ENCODE results near the gene FEN1.

The FEN1 gene

DNA sequence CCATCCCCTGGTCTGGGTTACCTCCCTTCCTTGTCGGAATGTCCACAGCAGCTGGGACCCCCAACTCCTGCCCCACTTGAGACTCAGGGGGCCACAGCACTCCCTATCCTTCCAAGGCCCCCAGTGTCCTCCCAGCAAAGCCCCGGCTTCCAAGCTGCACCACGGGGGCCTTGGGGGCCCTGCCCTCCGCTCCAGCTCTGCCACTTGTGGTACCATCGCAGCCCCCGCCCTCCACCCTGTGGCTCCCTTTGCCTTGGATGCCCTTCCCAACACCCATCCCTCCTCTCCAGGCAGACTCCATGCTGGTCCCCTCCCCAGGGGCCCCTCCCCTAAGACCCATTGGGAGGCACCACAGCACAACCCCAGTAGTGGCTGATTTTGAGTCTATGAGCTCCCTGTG lies 17.6 kb upstream of the FEN1 start:
- DNase-seq (ENCODE audit: low read depth) = no peak

DNA sequence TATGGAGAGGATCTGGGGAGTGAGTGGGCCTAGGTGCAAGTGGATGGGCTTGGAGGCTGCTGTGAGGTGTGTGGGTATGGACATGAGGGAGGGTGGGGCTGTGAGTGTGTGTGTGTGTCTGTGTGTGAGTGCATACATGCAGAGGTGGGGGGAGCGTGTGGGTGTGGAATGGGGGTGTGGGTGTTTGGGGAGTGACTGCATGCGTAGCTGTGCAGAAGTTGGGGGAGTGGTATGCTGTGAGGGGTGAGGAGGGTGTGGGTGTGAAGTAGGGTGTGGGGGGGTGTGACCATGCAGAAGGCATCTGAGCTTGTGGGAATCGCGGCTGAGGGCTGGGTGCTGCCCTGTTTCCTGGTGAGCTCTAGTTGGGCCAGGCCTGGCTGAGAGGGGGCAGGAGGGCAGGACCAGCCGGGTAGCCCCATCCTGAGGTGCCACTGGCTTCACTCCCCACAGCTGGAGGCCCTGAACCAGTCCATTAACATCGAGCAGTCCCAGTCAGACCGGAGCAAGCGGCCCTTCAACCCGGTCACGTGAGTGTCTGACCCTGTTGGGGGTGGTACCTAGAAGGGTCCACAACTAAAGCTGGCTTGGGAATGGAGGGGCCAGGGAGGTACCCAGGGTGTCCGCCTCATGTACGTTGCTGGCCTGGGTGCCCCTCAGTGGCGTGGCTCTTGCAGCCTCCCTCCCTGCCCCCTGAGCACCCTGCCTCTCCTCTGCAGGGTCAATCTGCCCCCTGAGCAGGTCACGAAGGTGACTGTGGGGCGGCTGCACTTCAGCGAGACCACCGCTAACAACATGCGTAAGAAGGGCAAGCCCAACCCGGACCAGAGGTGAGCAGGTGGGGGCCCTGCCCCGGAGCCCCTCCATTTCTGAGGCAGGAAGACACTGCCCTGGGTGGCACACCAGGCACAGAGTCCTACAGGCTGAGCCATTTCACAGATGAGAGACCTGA lies 16.8 kb upstream of the FEN1 start:
- DNase-seq (ENCODE audit: low read depth) = no peak

DNA sequence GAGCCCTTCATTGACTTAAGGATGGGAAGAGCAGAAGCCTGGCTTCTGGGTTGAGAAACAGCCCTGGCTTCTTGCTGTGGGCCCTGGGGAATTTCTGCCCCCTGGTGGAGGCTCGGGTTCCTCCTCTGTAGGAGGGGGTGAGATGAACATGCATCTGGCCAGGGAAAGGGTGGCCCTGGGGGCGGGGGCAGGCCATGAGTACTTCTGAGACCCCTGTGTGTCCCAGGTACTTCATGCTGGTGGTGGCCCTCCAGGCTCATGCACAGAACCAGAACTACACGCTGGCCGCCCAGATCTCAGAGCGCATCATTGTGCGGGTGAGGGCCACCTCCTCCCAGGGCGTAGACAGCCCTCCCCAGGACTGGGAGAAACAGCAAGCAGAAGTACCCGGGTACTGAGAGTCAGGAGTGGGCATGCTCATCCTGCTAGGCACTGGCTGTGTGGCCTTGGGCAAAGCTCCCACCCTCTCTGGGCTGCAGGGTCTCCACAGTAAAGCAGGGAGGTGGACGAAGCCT lies 16.1 kb upstream of the FEN1 start:
- peak; percentile 26 for DNase-seq (ENCODE audit: low read depth)

DNA sequence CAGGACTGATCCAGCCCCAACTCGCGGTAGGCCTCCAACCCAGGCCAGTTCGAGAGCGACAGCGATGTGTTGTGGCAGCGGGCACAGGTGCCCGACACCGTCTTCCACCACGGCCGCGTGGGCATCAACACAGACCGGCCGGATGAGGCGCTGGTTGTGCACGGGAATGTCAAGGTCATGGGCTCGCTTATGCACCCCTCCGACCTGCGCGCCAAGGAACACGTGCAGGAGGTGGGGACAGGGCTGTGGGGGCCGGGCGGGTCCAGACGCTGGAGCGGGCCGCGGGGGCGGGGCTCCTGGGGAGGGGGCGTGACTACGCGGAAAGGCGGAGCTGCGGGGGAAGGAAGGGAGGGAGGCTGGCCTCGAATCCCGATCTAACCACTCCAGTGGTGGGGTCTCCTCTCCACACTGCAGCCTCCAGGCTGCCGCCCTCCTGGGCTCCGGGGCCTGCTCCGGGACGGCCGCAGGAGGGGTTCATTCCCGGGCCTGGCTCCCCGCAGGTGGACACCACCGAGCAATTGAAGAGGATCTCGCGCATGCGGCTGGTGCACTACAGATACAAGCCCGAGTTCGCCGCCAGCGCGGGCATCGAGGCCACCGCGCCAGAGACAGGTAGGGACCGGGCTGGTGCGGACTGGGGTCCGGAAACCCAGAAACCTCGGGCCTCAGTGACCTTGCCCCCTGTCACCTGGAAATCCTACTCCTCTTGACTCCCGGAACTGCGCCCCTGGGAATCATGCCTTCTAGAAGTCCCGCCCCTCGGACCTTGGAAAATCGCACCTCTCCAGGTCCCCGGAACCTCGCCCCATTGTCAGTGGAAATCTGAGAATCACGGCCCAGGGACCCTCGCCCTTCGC lies 15.2 kb upstream of the FEN1 start:
- DNase-seq (ENCODE audit: low read depth) = peak; percentile 47

DNA sequence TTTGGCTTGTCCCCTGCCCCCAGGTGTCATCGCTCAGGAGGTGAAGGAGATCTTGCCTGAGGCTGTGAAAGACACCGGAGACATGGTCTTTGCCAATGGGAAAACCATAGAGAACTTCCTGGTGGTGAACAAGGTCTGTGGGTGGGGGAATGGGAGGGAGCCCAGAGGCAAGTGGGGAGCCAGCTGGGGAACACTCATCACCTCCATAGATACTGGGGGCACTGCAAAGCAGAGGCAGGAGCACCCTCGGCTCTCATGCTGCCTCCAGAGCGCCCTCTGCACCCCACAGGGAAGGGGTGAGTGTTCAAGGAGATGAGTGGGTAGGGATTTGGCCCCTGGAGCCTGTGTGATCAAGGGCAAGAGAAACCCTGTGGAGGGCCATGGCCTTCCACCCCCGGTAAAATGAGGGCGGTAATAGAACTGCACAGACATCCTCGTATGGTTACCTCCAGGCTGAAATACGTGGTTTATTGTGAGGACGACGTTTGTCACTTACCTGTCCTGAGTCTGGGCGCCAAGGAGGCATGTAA lies 14.3 kb upstream of the FEN1 start:
- DNase-seq (ENCODE audit: low read depth) = no peak

DNA sequence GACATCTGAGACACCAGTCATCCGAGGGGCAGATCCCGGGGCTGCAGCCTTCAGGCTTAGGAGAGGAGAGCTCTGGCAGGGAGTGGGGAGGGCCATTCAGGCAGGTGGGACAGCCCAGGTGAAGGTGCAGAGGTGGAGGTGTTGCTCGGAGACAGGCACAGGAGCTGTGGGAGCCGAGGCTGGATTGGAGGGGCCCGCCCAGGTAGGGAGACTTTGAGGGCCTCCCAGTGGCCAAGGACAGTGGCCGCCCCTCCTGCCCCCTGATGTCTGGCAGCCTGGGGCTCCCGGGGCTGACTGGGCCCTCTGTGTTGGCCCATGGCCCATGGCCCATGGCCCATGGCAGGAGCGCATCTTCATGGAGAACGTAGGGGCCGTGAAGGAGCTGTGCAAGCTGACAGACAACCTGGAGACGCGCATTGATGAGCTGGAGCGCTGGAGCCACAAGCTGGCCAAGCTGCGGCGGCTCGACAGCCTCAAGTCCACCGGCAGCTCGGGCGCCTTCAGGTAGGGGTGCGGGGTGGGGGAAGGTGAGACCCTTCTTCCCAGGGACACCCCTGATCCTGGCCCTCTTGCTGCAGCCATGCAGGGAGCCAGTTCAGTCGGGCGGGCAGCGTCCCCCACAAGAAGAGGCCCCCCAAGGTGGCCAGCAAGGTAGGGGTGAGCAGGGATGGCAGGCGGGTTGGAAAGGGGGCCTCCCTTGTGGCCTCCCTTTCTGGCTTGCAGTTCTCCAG lies 13.6 kb upstream of the FEN1 start:
- DNase-seq (ENCODE audit: low read depth) = no peak

DNA sequence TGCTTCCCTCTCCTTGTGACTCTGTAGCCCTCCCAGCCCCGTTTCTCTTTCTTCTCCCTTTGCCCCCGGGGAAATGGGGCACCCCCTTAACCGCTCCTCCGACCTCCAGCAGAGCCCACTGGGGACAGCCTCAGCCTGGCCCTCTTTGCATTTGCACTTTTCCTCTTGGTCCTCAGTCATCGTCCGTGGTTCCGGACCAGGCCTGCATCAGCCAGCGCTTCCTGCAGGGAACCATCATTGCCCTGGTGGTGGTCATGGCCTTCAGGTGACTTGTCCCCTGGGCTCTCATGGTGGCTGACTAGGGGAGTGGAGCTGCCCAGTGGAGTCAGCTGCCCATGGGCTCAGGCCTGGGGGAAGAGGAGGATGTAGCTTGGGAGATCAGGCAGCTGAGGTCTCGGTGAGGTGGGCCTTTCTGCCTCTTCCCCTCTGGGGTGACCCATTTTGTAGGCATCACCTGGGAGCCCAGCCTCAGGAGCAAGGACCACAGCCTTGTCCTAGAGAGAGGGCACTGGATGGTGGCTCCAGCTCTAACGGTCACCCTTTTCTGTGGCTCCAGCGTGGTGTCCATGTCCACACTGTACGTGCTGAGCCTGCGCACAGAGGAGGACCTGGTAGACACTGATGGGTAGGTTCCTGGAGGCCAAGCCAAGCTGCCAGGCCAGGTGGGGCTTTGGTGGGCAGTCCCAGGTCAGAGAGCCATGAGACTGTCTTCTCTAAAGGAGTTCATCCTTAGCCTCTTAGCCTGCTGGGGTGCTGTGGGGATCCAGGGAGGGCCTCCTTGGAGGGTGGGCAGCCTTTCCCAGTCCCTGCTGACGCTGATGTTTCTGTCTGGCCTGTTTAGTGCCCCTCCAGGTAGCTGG lies 12.8 kb upstream of the FEN1 start:
- DNase-seq (ENCODE audit: low read depth) = no peak

DNA sequence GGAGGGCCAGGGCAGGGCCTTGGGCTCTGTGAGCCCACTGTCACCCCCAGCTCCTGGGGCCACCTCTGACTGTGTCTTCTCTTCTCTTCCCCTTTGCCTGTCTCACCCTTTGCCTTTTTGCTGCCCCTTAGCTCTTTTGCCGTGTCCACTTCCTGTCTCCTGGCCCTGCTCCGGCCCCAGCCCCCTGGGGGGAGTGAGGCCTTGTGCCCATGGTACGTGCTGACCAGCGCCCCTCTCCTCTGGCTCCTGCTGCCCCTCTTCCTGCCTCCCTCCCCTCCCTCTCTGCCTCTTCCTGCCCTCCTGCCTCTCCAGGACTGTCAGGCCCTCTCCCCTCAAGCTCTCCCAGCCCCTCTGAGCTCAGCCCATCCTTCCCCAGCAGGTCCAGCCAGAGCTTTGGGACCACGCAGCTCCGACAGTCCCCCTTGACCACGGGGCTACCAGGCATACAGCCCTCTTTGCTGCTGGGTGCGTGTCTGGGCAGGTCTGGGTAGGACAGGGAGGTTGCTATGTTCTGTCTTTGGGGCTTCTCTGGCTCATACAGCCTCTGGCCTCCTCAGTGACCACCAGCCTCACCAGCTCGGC lies 12.0 kb upstream of the FEN1 start:
- no peak for DNase-seq (ENCODE audit: low read depth)

DNA sequence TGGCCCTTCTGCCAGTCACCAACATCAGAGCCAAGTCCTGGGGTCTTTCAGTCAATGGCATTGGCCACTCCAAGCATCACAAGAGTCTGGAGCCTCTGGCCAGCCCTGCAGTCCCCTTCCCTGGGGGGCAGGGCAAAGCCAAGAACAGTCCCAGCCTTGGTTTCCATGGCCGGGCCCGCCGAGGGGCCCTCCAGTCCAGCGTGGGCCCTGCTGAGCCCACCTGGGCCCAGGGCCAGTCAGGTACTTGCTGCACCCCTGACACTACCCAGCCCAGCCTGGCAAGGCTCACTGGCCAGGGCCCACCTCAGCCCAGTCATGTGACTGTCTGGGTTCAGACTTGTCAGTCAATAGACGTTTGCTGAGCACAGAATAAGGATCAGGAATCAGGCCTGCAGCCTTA lies 11.1 kb upstream of the FEN1 start:
- no peak for DNase-seq (ENCODE audit: low read depth)

DNA sequence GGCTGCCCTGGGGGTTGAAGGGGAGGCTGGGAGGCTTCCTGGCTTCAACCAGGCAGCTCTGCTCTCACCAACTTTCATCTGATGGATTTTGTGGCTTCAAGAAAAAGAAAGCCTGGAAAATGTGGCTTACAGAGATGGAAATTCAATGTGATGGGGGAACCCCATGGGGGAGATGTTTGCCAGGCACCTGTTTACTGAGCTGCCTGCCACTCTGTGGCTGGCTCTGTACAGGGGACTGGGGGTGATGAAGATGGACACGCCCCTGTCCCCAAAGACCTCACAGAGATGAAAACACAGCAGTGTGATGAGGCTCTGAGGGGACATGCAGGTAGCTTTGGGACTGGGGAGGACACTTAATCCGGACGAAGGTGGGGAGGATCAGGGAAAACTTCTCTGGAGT lies 10.4 kb upstream of the FEN1 start:
- no peak for DNase-seq (ENCODE audit: low read depth)

DNA sequence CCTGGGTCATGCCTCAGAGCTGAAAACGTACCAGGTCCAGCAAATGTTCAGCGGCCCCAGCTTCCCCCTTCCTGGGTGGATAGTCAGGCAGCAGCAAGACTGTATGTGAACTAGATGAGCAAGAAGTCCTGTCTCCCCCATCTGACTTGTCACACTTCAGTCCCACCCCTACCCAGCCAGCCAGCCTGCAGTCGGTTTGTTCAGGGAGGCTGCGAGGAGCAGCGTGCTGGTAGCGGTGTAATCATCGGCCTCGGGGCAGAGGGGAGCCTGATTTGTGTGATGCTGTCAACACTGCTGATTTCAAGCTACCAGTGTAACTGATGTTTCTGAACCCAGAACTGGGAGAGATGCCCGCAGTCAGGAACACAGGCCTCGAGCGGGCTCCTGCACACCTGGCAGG lies 9.9 kb upstream of the FEN1 start:
- no peak for DNase-seq (ENCODE audit: low read depth)

DNA sequence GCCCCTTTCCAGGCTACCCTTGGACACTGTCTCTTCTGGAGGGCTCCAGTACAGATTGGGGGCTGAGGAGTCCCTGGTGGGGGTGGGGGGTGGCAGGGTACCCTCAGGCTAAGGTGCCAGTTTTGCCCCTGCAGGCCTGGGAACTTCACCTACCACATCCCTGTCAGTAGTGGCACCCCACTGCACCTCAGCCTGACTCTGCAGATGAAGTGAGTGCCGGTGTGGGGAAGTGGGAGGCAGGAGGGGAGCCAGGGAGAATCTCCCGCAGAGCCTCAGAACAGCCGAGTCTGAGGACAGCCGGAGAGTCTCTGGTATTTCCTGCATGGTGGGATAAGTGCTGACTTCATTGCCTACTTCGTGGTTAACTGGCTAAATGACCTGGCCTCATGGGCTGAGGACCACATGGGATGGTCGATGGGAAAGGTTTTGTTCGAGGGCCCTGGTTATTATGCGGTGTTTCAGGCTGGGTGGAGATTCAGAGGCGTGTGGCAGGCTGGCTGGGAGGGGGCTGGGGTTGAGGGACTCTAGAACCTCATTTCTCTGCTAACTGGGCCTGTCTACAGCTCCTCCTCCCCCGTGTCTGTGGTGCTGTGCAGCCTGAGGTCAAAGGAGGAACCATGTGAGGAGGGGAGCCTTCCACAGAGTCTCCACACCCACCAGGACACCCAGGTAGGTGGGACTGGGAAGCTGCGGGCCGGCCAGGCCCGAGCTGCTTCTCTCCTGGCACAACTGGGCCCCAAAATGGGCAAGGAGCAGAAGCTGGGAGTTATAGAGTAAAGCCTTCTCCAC lies 8.8 kb upstream of the FEN1 start:
- no peak for DNase-seq (ENCODE audit: low read depth)

DNA sequence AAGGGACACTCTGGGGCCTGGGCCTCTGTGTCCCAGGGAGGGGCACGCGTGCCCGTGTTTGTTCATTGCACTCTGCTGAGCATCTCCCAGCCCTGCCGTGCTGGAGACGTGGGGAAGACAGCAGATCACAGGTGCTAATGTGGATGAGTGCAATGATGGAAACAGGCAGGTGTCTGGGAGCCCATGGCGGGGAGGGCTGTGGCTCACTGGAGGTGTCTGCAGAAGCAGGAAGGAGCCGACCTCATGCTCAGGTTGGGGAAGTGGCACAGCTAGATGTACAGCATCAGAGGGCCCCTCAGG lies 8.3 kb upstream of the FEN1 start:
- DNase-seq (ENCODE audit: low read depth) = no peak

DNA sequence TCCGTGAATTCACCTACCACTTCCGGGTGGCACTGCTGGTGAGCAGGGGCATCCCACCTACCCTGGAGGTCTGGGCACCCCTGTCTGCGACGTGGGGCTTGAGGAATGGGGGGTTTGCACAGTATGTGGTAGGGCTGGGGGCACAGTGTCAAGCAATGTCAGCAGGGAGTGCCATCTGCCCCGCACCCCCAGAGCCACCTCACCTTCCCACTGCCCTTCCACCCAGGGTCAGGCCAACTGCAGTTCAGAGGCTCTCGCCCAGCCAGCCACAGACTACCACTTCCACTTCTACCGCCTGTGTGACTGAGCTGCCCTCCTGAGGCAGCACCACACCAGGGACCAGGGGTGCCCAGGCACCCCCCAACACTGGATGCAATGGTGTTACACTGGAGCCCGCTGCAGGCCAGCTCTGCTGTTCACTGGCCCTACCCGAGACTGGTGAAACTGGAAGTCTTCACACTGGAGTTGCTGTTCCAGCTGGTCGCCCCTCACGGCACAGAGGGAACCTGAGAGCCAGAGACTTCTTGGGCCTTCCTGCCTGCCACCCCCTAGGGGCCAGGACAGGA lies 6.8 kb upstream of the FEN1 start:
- no peak for DNase-seq (ENCODE audit: low read depth)

DNA sequence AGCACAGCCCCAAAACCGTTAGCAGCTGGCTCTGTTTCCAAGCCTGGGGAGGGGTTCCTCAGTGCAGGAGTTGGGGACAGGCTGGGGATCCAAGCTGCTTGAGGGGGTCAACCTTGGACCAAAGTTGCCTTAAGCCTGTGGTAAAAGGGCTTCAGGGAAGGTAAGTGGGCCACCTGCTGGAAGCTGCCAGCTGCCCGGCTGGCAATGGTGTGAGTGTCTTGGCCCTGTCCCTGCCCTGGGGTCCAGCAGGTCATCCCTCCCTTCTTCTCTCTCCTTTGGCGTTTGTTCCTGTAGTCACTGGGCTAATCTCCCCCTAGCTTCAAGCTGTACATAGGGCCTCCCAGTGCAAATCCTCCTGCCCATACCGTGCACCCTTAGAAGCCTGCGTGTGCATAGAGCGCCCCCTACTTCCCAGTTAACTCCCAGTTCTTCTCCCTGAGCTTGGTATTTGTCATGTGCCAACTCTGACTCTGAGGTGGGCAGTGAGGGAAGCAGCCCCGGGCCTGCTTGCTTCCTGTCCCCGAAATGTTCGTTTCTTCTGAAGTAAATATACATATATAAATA lies 4.7 kb upstream of the FEN1 start:
- no peak for DNase-seq (ENCODE audit: low read depth)

DNA sequence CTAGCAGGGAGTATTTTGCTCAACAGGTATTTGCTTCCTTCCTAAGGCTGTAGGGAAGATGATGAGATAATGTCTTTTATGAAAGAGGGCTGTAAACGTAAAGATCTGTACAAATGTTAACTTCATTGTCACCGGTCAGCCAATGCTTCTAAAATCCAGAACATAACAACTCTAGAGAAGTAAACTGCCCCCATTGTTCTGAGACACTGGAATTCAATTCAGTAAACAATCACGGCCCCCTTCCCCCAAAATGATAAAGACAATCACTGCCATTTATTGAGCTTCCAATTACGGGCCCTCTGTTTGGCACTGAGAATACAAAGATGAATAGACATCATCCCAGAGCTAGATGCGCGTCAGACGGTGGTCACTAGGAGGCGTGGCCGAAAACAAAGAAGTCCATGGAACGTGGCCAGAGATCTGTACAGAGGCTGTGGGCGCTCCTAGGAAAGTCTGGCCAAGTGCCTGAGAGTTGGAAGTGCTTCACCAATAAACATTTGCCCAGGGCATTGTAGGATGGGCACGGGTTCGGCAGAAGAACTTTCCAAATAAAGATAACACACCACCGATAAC lies 888 bp upstream of the FEN1 start:
- DNase-seq (ENCODE audit: low read depth) = no peak

DNA sequence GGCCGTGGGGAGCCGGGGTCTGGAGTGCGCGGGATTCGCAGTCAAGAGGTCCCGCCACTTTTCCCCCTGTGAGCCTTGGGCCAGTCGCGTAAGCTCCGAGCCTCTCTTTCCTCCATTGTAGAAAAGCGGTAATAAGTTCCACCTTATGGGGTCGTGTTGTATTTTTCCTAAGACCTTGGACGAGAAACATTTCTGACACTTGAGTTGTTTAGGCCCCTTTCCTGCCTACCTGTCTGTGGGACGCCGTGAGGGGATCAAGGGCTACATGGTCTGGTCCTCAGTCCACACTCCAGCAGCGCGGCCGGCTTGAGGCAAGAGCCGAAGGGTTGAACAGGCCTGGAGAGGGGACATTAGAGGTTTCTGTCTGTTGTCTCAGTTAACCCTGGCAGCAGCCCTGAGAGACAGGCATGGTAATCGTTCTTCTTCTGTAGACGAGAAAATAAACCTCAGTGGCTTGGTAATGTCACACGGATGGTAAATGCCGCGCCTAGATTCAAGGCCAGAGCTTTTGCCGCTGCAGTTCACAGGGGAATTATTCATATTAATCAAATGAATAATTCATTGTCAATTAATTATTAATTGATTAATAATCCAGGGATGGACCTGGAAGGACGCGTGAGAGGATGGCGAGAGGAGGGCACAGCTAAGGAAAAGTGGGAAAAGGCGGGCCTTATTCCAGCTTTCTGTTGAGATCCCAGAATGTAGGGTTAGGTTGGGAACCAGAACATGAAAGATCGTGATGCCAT lies 545 bp downstream of the FEN1 start:
- DNase-seq (ENCODE audit: low read depth) = no peak

DNA sequence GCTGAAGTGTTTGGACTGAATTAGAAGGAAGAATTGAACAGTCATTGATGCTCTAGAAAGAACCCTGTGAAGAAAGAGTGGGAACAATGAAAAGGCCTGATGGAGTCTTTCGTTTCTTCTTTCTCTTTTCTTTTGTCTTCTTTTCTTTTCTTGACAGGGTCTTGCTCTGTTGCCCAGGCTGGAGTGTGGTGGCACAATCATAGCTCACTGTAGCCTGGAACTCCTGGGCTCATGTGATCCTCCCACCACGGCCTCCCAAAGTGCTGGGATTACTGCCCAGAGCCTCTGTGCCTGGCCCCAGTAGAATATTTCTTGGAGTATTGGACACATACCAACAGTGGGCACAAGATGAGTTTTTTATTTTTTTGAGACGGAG lies 1.1 kb downstream of the FEN1 start:
- no peak for DNase-seq (ENCODE audit: low read depth)

Data from activated T-helper 1 cell treated with Interleukin-2 at 50 U/mL for 16 hours (primary cell).